ENCODE measurements around the gene FRS2.
A peak's percentile ranks its signal among the peaks of the same experiment; 100 is the strongest.

FRS2 gene

GRCh38 chr12:69467366-69467765 is 2.8 kb upstream of the FRS2 start:
- DNase-seq, result no peak

GRCh38 chr12:69468237-69469026 is 1.8 kb upstream of the FRS2 start:
- no peak for DNase-seq

- DNase-seq, result no peak
Observed at GRCh38 chr12:69469854-69470188, 367 bp upstream of the FRS2 start.

- DNase-seq, result no peak
Observed at GRCh38 chr12:69471076-69471430, 865 bp downstream of the FRS2 start.

GRCh38 chr12:69471667-69472385 is 1.6 kb downstream of the FRS2 start:
- DNase-seq, result no peak

GRCh38 chr12:69473262-69473661 is 3.1 kb downstream of the FRS2 start:
- DNase-seq, result no peak

GRCh38 chr12:69474456-69474855 is 4.3 kb downstream of the FRS2 start:
- no peak for DNase-seq

- no peak for DNase-seq
Observed at GRCh38 chr12:69475237-69475975, 5.2 kb downstream of the FRS2 start.

GRCh38 chr12:69476276-69477017 is 6.3 kb downstream of the FRS2 start:
- no peak for DNase-seq

GRCh38 chr12:69479675-69480074 is 9.5 kb downstream of the FRS2 start:
- no peak for DNase-seq

- DNase-seq, result no peak
Observed at GRCh38 chr12:69480698-69481097, 10.5 kb downstream of the FRS2 start.

GRCh38 chr12:69481133-69481532 is 10.9 kb downstream of the FRS2 start:
- DNase-seq, result no peak

- no peak for DNase-seq
Observed at GRCh38 chr12:69483700-69484099, 13.5 kb downstream of the FRS2 start.

- no peak for DNase-seq
Observed at GRCh38 chr12:69484428-69484827, 14.2 kb downstream of the FRS2 start.

GRCh38 chr12:69490920-69491643 is 20.9 kb downstream of the FRS2 start:
- DNase-seq, result no peak

- DNase-seq, result no peak
Observed at GRCh38 chr12:69492739-69493138, 22.6 kb downstream of the FRS2 start.

GRCh38 chr12:69495071-69495470 is 24.9 kb downstream of the FRS2 start:
- no peak for DNase-seq

GRCh38 chr12:69497308-69498026 is 27.3 kb downstream of the FRS2 start:
- peak in 1 of 2 donors; percentile 15 for DNase-seq

- no peak for DNase-seq
Observed at GRCh38 chr12:69500631-69501030, 30.4 kb downstream of the FRS2 start.

- DNase-seq, result no peak
Observed at GRCh38 chr12:69501154-69501895, 31.1 kb downstream of the FRS2 start.

All from CD4-positive, alpha-beta T cell treated with Interferon alpha-2 for 1 hour (primary cell).